Measurements from ENCODE around the gene HLA-DQB2.

HLA-DQB2 gene

DNA sequence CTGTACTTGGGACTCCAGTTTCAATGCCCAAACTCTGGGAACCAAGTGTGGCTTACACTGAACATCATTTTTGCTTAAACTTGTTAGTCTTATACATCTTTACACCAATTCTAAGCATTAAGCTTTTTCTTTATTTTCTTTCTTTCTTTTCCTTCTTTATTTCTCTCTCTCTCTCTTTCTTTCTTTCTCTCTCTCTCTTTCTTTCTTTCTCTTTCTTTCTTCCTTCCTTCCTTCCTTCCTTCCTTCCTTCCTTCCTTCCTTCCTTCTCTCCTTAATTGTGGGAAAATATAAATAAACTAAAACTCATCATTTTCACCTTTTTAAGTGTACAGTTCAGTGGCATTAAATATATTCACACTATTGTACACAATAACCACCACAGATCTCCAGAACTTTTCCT lies 53.7 kb downstream of the HLA-DQB2 start:
- Histone ChIP-seq H3K36me3 (ENCODE audit: control insufficient read depth in 5 of 5, insufficient read depth in 5 of 5, low read length in 5 of 5) (no peaks in the 10 kb centered on the region), H3K4me3 (ENCODE audit: low read depth in 1 of 5, low read length in 5 of 5) (no peak overlapping the region), H3K4me1 (ENCODE audit: control insufficient read depth in 5 of 5, insufficient read depth in 5 of 5, low read length in 5 of 5) (no peaks in the 10 kb centered on the region), H3K27me3 (ENCODE audit: control insufficient read depth in 5 of 5, insufficient read depth in 4 of 5, low read length in 5 of 5) (no peaks in the 10 kb centered on the region), H3K9me3 (ENCODE audit: control insufficient read depth in 5 of 5, low read length in 5 of 5) (no peaks in the 10 kb centered on the region), H3K27ac (ENCODE audit: low read depth, low read length) (no peak overlapping the region), H3K9ac (ENCODE audit: low read length in 5 of 5) (no peak overlapping the region)

Measured in subcutaneous abdominal adipose tissue (tissue), 5 donors.